ENCODE data around the gene ARSG. TPM values are rescaled to one million over a fixed set of nuclear protein-coding genes. Genes with fewer than 3 reads are reported as not detected.

The ARSG gene
- total and polyA plus RNA-seq, 2 experiments from 2014 or later, result 1.7 to 5.1 TPM

DNA sequence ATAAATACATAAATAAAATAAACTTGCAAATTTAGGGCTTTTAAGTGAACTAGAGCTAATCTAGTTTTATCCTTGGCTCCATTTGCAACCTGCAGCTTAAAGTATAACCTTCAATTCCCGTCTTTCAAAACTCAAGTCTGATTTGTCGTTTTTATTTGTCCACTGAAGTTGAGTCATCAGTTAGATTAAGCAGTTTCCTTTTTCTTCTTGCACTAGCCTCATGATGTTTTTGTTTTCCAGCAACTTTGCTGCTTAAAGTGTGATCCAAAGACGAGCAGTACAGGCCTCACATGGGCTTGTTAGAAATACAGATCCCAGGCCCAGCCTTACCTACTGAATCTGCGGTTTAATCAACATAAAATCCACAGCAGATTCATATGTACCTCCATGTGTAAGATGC is 13.8 kb downstream of the ARSG start:
- Histone ChIP-seq H3K4me3 (no peak overlapping the region), H3K27me3 (ENCODE audit: insufficient read depth) (no peaks in the 10 kb centered on the region), H2AFZ (no peak overlapping the region), H3K36me3 (ENCODE audit: insufficient read depth) (no peaks in the 10 kb centered on the region), H3K27ac (ENCODE audit: low read depth) (no peak overlapping the region), H3K9me2 (ENCODE audit: insufficient read depth) (no peaks in the 10 kb centered on the region), H3K4me1 (ENCODE audit: insufficient read depth) (no peaks in the 10 kb centered on the region; the same call in 1 of the 2 replicates), H4K20me1 (replicated peaks; ENCODE audit: insufficient read depth) (no peaks in the 10 kb centered on the region), H3K4me2 (no peak overlapping the region), H3K79me2 (replicated peaks; ENCODE audit: insufficient read depth) (no peaks in the 10 kb centered on the region), H3F3A (replicated peaks; ENCODE audit: low read depth) (0 out of 2 replicates have a peak, but pooled peaks cover 3% of the 10 kb centered on the region)
- H3K4me3 Mint-ChIP-seq, result no peak overlapping the region
- TF ChIP-seq ZNF331 (CRISPR knock-in tag; IDR thresholded peaks at IDR 0.05; ENCODE audit: low read depth), result no peak
- TF ChIP-seq, protein P1, sequence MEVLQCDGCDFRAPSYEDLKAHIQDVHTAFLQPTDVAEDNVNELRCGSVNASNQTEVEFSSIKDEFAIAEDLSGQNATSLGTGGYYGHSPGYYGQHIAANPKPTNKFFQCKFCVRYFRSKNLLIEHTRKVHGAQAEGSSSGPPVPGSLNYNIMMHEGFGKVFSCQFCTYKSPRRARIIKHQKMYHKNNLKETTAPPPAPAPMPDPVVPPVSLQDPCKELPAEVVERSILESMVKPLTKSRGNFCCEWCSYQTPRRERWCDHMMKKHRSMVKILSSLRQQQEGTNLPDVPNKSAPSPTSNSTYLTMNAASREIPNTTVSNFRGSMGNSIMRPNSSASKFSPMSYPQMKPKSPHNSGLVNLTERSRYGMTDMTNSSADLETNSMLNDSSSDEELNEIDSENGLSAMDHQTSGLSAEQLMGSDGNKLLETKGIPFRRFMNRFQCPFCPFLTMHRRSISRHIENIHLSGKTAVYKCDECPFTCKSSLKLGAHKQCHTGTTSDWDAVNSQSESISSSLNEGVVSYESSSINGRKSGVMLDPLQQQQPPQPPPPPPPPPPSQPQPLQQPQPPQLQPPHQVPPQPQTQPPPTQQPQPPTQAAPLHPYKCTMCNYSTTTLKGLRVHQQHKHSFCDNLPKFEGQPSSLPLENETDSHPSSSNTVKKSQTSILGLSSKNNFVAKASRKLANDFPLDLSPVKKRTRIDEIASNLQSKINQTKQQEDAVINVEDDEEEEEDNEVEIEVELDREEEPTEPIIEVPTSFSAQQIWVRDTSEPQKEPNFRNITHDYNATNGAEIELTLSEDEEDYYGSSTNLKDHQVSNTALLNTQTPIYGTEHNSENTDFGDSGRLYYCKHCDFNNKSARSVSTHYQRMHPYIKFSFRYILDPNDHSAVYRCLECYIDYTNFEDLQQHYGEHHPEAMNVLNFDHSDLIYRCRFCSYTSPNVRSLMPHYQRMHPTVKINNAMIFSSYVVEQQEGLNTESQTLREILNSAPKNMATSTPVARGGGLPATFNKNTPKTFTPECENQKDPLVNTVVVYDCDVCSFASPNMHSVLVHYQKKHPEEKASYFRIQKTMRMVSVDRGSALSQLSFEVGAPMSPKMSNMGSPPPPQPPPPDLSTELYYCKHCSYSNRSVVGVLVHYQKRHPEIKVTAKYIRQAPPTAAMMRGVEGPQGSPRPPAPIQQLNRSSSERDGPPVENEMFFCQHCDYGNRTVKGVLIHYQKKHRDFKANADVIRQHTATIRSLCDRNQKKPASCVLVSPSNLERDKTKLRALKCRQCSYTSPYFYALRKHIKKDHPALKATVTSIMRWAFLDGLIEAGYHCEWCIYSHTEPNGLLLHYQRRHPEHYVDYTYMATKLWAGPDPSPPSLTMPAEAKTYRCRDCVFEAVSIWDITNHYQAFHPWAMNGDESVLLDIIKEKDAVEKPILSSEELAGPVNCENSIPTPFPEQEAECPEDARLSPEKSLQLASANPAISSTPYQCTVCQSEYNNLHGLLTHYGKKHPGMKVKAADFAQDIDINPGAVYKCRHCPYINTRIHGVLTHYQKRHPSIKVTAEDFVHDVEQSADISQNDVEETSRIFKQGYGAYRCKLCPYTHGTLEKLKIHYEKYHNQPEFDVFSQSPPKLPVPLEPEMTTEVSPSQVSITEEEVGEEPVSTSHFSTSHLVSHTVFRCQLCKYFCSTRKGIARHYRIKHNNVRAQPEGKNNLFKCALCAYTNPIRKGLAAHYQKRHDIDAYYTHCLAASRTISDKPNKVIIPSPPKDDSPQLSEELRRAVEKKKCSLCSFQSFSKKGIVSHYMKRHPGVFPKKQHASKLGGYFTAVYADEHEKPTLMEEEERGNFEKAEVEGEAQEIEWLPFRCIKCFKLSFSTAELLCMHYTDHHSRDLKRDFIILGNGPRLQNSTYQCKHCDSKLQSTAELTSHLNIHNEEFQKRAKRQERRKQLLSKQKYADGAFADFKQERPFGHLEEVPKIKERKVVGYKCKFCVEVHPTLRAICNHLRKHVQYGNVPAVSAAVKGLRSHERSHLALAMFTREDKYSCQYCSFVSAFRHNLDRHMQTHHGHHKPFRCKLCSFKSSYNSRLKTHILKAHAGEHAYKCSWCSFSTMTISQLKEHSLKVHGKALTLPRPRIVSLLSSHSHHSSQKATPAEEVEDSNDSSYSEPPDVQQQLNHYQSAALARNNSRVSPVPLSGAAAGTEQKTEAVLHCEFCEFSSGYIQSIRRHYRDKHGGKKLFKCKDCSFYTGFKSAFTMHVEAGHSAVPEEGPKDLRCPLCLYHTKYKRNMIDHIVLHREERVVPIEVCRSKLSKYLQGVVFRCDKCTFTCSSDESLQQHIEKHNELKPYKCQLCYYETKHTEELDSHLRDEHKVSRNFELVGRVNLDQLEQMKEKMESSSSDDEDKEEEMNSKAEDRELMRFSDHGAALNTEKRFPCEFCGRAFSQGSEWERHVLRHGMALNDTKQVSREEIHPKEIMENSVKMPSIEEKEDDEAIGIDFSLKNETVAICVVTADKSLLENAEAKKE (CRISPR knock-in tag; IDR thresholded peaks at IDR 0.05), result no peak
- TF ChIP-seq ZNF114 (CRISPR knock-in tag; IDR thresholded peaks at IDR 0.05), result no peak
- TF ChIP-seq JUNB (IDR thresholded peaks at IDR 0.05; ENCODE audit: unreplicated experiment), result no peak
- no peak for TF ChIP-seq EZH2 (IDR thresholded peaks at IDR 0.05; ENCODE audit: low read depth, unreplicated experiment)
- TF ChIP-seq, protein P2, sequence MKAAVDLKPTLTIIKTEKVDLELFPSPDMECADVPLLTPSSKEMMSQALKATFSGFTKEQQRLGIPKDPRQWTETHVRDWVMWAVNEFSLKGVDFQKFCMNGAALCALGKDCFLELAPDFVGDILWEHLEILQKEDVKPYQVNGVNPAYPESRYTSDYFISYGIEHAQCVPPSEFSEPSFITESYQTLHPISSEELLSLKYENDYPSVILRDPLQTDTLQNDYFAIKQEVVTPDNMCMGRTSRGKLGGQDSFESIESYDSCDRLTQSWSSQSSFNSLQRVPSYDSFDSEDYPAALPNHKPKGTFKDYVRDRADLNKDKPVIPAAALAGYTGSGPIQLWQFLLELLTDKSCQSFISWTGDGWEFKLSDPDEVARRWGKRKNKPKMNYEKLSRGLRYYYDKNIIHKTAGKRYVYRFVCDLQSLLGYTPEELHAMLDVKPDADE (IDR thresholded peaks at IDR 0.05), result no peak
- no peak for TF ChIP-seq CREB1 (CRISPR knock-in tag; IDR thresholded peaks at IDR 0.05; ENCODE audit: low read depth)
- TF ChIP-seq NANOG (IDR thresholded peaks at IDR 0.05; ENCODE audit: borderline replicate concordance), result no peak
- TF ChIP-seq, protein P3, sequence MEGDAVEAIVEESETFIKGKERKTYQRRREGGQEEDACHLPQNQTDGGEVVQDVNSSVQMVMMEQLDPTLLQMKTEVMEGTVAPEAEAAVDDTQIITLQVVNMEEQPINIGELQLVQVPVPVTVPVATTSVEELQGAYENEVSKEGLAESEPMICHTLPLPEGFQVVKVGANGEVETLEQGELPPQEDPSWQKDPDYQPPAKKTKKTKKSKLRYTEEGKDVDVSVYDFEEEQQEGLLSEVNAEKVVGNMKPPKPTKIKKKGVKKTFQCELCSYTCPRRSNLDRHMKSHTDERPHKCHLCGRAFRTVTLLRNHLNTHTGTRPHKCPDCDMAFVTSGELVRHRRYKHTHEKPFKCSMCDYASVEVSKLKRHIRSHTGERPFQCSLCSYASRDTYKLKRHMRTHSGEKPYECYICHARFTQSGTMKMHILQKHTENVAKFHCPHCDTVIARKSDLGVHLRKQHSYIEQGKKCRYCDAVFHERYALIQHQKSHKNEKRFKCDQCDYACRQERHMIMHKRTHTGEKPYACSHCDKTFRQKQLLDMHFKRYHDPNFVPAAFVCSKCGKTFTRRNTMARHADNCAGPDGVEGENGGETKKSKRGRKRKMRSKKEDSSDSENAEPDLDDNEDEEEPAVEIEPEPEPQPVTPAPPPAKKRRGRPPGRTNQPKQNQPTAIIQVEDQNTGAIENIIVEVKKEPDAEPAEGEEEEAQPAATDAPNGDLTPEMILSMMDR (conservative IDR thresholded peaks at IDR 0.05; ENCODE audit: low read depth in 2 of 2), result no peak
- peaks cover 18% of the 10 kb centered on the region for H3K4me1 Mint-ChIP-seq
- no peak for DNase-seq (ENCODE audit: low spot score)
- H3K36me3 Mint-ChIP-seq (ENCODE audit: low read depth), result peaks cover 17% of the 10 kb centered on the region
- H3K27ac Mint-ChIP-seq, result no peak overlapping the region
- no peak for ATAC-seq
- H3K9me3 Mint-ChIP-seq, result no peaks in the 10 kb centered on the region; the same call in 1 of the 3 replicates
- peaks cover 11% of the 10 kb centered on the region for H3K27me3 Mint-ChIP-seq (ENCODE audit: insufficient read depth, low read depth, poor library complexity)
